CD4-positive, alpha-beta T cell (primary cell): ENCODE measurements around the gene RAMP1. TPM values are rescaled to one million over a fixed set of nuclear protein-coding genes. Genes with fewer than 3 reads are reported as not detected.

Source experiments
- ATAC-seq: fragments of 200-7000 bp; cut with Tn5 transposase; one replicate; pipeline ENCODE4 v1.10.0; 2022; ENCODE audit warnings: mild to moderate bottlenecking; ENCODE audit not compliant: poor library complexity
- CTCF ChIA-PET: fragments of 350-600 bp; sonication (Branson Sonifier 250); formaldehyde crosslinking; loops from one replicate; lab custom pipeline; 2021; ENCODE audit warnings: antibody characterized with exemption, inconsistent platforms; lab: Charles Lee
- POLR2A ChIA-PET: fragments of 350-600 bp; sonication (Branson Sonifier 250); formaldehyde crosslinking; loops from one replicate; lab custom pipeline; 2021; ENCODE audit warnings: antibody characterized with exemption, inconsistent platforms; lab: Charles Lee
- DNase-seq, 14 experiments: peaks; one replicate each; pipeline ENCODE4 v3.0.0-alpha.2; 2013 to 2020; ENCODE audit warnings: mixed read lengths in 2 of 14
- H3K27ac ChIP-seq, 2 donors: one replicate each; pipeline versions ENCODE4 v1.5.1 to v1.7.0; 2013; ENCODE audit warnings: low read length in 2 of 2, low read depth in 1 of 2, mild to moderate bottlenecking in 1 of 2
- H3K27me3 ChIP-seq, 2 experiments: 1 replicate in 1 of 2; 2 replicates in 1 of 2; pipeline versions ENCODE4 v1.6.1 to v1.7.0; 2013; ENCODE audit warnings: low read length in 2 of 2, control low read depth in 1 of 2, mild to moderate bottlenecking in 1 of 2, moderate library complexity in 1 of 2; ENCODE audit not compliant: insufficient read depth in 2 of 2, control insufficient read depth in 1 of 2
- H3K36me3 ChIP-seq: one replicate; pipeline ENCODE4 v1.6.1; 2013; ENCODE audit warnings: low read length, control low read depth; ENCODE audit not compliant: insufficient read depth
- H3K4me1 ChIP-seq: one replicate; pipeline ENCODE4 v1.6.1; 2013; ENCODE audit warnings: low read length, control low read depth; ENCODE audit not compliant: insufficient read depth
- H3K4me3 ChIP-seq: one replicate; pipeline ENCODE4 v1.5.1; 2013; ENCODE audit warnings: mild to moderate bottlenecking, low read length, moderate library complexity
- H3K9me3 ChIP-seq, 2 experiments: 1 replicate in 1 of 2; 2 replicates in 1 of 2; pipeline versions ENCODE4 v1.6.1 to v1.7.0; 2013; ENCODE audit warnings: low read length in 2 of 2, mild to moderate bottlenecking in 2 of 2, control low read depth in 1 of 2, moderate library complexity in 1 of 2; ENCODE audit not compliant: control insufficient read depth in 1 of 2, insufficient read depth in 1 of 2
- H3K27ac Mint-ChIP-seq: one replicate; pipeline ENCODE4 v1.8.0; 2020; ENCODE audit warnings: mixed read lengths
- H3K27me3 Mint-ChIP-seq: one replicate; pipeline ENCODE4 v1.8.0; 2021; ENCODE audit warnings: mixed read lengths
- H3K36me3 Mint-ChIP-seq: one replicate; pipeline ENCODE4 v1.8.0; 2021; ENCODE audit warnings: low read depth, mixed read lengths
- H3K4me1 Mint-ChIP-seq: one replicate; pipeline ENCODE4 v1.8.0; 2021; ENCODE audit warnings: low read depth, mixed read lengths
- H3K4me3 Mint-ChIP-seq: one replicate; pipeline ENCODE4 v1.8.0; 2020; ENCODE audit warnings: mild to moderate bottlenecking, mixed read lengths
- H3K9me3 Mint-ChIP-seq: one replicate; pipeline ENCODE4 v1.8.0; 2020; ENCODE audit warnings: mixed read lengths
- intact Hi-C, 2 experiments: fragments of 100-400 bp; cut with DNase I in 1 of 2; cut with micrococcal nuclease in 1 of 2; formaldehyde crosslinking; loops; one replicate each; pipeline versions ENCODE4 v1.15.1 to v1.9.0; 2023 to 2025; cut with DNase I, micrococcal nuclease
- total RNA-seq, 174 experiments: library from RNA in 2 of 174; stranded (reverse) in 2 of 174; gene quantifications; one replicate each; pipeline ENCODE4 v1.2.3 and lab custom pipeline; 2021 to 2026
- TF ChIP-seq, protein P1 (sequence below): fragments of 200-600 bp; IDR thresholded peaks from one replicate; pipeline ENCODE4 v1.8.0; 2022; ENCODE audit warnings: antibody characterized with exemption, mild to moderate bottlenecking

Gene RAMP1
- total RNA-seq, 2 experiments from 2014 or later, result not detected

DNA sequence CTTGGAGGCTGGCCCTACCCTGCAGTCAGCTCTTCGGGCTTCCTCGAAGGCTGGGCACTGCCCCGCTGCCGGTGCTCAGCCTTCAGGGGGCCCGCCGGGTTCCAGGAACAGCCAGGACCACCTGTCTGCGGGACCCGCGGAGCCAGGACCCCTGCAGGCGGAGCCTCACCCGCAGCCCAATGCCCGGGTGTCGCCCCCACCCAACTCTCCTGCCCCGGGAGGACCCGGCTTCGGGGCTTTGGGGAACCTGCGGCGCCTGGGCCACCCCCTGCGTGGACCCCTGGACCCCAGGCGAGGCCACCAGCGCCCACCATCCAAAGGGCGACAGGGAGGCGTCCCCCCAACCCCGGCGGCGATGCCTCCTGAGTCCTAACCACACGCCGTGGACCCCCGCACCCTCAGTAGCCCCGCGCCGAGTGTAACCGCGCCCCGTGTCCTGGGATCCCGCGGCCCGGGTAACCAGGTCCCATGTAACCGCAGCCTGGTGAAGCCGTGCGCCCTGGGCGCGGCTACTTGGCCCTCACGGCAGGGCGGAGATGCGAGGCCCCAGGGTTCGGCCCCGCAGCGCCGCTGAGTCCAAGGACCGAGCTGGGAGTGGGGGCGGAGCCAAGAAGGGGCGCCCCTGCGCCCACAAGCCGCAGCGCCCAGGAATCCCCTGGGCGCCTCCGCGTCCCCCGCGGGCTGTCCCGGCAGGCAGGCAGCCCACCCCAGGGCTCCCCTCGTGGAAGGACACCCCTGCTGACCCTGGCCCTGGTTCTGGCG lies 96.4 kb downstream of the RAMP1 start:
- intact Hi-C loops, result no loop called here
- peaks cover 10% of the 10 kb centered on the region for H3K4me1 ChIP-seq
- H3K9me3 ChIP-seq, result peaks cover 0 to under 1% of the 10 kb centered on the region in 2 experiments
- Mint-ChIP-seq H3K27me3 (peaks cover 24% of the 10 kb centered on the region), H3K4me3 (no peak overlapping the region), H3K27ac (no peak overlapping the region), H3K9me3 (no peaks in the 10 kb centered on the region), H3K36me3 (no peaks in the 10 kb centered on the region), H3K4me1 (peaks cover 16% of the 10 kb centered on the region)
- no peaks in the 10 kb centered on the region for H3K36me3 ChIP-seq
- TF ChIP-seq, protein P1, sequence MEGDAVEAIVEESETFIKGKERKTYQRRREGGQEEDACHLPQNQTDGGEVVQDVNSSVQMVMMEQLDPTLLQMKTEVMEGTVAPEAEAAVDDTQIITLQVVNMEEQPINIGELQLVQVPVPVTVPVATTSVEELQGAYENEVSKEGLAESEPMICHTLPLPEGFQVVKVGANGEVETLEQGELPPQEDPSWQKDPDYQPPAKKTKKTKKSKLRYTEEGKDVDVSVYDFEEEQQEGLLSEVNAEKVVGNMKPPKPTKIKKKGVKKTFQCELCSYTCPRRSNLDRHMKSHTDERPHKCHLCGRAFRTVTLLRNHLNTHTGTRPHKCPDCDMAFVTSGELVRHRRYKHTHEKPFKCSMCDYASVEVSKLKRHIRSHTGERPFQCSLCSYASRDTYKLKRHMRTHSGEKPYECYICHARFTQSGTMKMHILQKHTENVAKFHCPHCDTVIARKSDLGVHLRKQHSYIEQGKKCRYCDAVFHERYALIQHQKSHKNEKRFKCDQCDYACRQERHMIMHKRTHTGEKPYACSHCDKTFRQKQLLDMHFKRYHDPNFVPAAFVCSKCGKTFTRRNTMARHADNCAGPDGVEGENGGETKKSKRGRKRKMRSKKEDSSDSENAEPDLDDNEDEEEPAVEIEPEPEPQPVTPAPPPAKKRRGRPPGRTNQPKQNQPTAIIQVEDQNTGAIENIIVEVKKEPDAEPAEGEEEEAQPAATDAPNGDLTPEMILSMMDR, result no peak
- no peak overlapping the region for H3K27ac ChIP-seq
- ChIA-PET POLR2A (interaction anchor here (0.9 to 1.6 kb wide), 2 partner anchors 10 to 12 kb away, joined by 3 read pairs; no protein-coding TSS in a partner anchor), CTCF (no interaction called here)
- H3K27me3 ChIP-seq, result peaks cover 9 to 18% of the 10 kb centered on the region in 2 experiments
- DNase-seq (peak in 1 of 14 experiments; percentile 29), ATAC-seq (peak; percentile 37)
- peak overlapping the region; percentile 19 for H3K4me3 ChIP-seq

DNA sequence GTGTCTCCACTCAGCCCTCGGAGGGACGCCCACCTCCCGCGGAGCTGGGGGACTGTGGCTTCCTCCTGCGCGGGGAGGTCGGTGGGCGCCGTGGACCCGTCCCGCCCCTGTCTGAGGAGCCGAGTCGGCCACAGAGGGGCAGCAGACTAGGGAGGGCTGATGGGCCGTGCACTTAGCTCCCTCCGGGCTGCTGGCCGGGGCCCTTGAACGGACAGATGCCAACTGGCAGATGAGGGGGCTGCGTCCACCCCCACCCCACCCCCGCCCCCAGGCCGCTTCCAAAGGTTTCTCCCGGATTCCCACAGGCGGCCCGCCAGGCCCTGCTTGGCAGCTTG lies 96.9 kb downstream of the RAMP1 start:
- no peak for ATAC-seq
- H3K9me3 ChIP-seq, result peaks cover 0 to 6% of the 10 kb centered on the region in 2 experiments
- TF ChIP-seq, protein P1, result no peak
- H3K4me3 Mint-ChIP-seq, result no peak overlapping the region
- no peaks in the 10 kb centered on the region for H3K36me3 Mint-ChIP-seq
- no peak overlapping the region for H3K27ac ChIP-seq
- H3K27me3 ChIP-seq, result peaks cover 9 to 18% of the 10 kb centered on the region in 2 experiments
- H3K27ac Mint-ChIP-seq, result no peak overlapping the region
- intact Hi-C loops, result no loop called here
- peaks cover 16% of the 10 kb centered on the region for H3K4me1 Mint-ChIP-seq
- no peak for DNase-seq
- H3K4me3 ChIP-seq, result no peak overlapping the region
- CTCF ChIA-PET, result no interaction called here
- peaks cover 10% of the 10 kb centered on the region for H3K4me1 ChIP-seq
- H3K9me3 Mint-ChIP-seq, result no peaks in the 10 kb centered on the region
- no peaks in the 10 kb centered on the region for H3K36me3 ChIP-seq
- H3K27me3 Mint-ChIP-seq, result peaks cover 24% of the 10 kb centered on the region
- POLR2A ChIA-PET, result interaction anchor here (1.6 kb wide), 1 partner anchor 10 kb away, joined by 3 read pairs; no protein-coding TSS in a partner anchor

DNA sequence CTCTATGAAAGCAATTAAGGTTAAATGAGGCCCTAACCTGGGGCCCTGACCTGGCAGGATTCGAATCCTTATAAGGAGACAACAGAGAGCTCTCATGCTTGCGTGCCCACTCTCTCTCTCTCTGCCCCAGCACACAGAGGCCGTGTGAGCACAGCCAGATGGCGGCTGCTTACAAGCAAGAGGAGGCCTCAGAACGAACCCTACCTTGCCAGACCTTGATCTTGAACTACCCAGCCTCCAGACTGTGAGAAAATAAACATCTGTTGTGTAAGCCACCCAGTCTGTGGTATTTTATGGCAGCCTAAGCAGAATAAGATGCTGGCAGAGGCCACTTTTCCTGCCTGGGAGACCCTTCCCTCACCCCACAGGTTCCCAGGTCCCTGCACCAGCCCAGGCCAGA lies 102.2 kb downstream of the RAMP1 start:
- intact Hi-C loops, result loop anchor here in 1 of 2 experiments (10.0 kb wide), 2 partner anchors 257 to 273 kb away; no protein-coding TSS in a partner anchor
- no peak overlapping the region for H3K27ac Mint-ChIP-seq
- Histone ChIP-seq H3K27me3 (no peaks in the 10 kb centered on the region), H3K27ac (no peak overlapping the region), H3K4me1 (peaks cover 7% of the 10 kb centered on the region), H3K36me3 (no peaks in the 10 kb centered on the region), H3K9me3 (peaks cover 17 to 21% of the 10 kb centered on the region in 2 experiments), H3K4me3 (no peak overlapping the region)
- no peaks in the 10 kb centered on the region for H3K36me3 Mint-ChIP-seq
- ATAC-seq (no peak), DNase-seq (no peak)
- peaks cover 8% of the 10 kb centered on the region for H3K9me3 Mint-ChIP-seq
- peaks cover 12% of the 10 kb centered on the region for H3K27me3 Mint-ChIP-seq
- TF ChIP-seq, protein P1, result no peak
- POLR2A ChIA-PET, result no interaction called here
- no peak overlapping the region for H3K4me3 Mint-ChIP-seq
- peaks cover 11% of the 10 kb centered on the region for H3K4me1 Mint-ChIP-seq
- CTCF ChIA-PET, result no interaction called here

Other genes starting within 250 kb of the RAMP1 start
- 100 to 1,000 TPM; 157 to 161 TPM for gene LRRFIP1, start 232.0 kb upstream of the RAMP1 start, total RNA-seq
- 1 to 10 TPM; 2.8 to 2.9 TPM for gene RBM44, start 60.8 kb upstream of the RAMP1 start, total RNA-seq
- 10 to 100 TPM; 23.2 to 27.4 TPM for gene UBE2F, start 107.4 kb downstream of the RAMP1 start, total RNA-seq
- gene SCLY, start 201.4 kb downstream of the RAMP1 start, total RNA-seq, result 1 to 10 TPM; 8.9 to 9.6 TPM
- gene ESPNL, start 240.7 kb downstream of the RAMP1 start, total RNA-seq, result not detected